GM23338 (cell line): Measurements from ENCODE around the gene TRIM45. TPM values are rescaled to one million over a fixed set of nuclear protein-coding genes. Genes with fewer than 3 reads are reported as not detected.

Experiments used
- ATAC-seq: fragments of 200-7000 bp; cut with Tn5 transposase; 3 replicates; pipeline ENCODE4 v1.9.1; 2020
- DNase-seq: peaks from one replicate; pipeline ENCODE4 v3.0.0-alpha.2; 2015; ENCODE audit warnings: low spot score
- H2AFZ ChIP-seq: fragments of 200-600 bp; sonication (generic); 2 replicates; pipeline ENCODE4 v1.8.0; 2016; ENCODE audit warnings: antibody characterized with exemption, mild to moderate bottlenecking, moderate library complexity
- H3F3A ChIP-seq: fragments of 200-600 bp; sonication (generic); replicated peaks from 2 replicates; pipeline ENCODE4 v1.8.0; 2017; ENCODE audit warnings: antibody characterized with exemption, mixed run types, low read depth
- H3K27ac ChIP-seq: fragments of 200-600 bp; sonication (generic); 2 replicates; pipeline ENCODE4 v1.6.1; 2016; ENCODE audit warnings: low read depth
- H3K27me3 ChIP-seq: fragments of 200-600 bp; sonication (generic); 2 replicates; pipeline ENCODE4 v1.8.0; 2016; ENCODE audit warnings: mild to moderate bottlenecking, mixed run types, moderate library complexity; ENCODE audit not compliant: insufficient read depth
- H3K36me3 ChIP-seq: fragments of 200-600 bp; sonication (generic); 2 replicates; pipeline ENCODE4 v1.8.0; 2016; ENCODE audit warnings: mild to moderate bottlenecking; ENCODE audit not compliant: insufficient read depth
- H3K4me1 ChIP-seq: fragments of 200-600 bp; sonication (generic); 2 replicates; pipeline ENCODE4 v1.8.0; 2016; ENCODE audit warnings: mild to moderate bottlenecking, moderate library complexity; ENCODE audit not compliant: insufficient read depth
- H3K4me2 ChIP-seq: fragments of 200-600 bp; sonication (generic); 2 replicates; pipeline ENCODE4 v1.7.1; 2017; ENCODE audit warnings: mixed run types
- H3K4me3 ChIP-seq: fragments of 200-600 bp; sonication (generic); 2 replicates; pipeline ENCODE4 v1.6.1; 2016; ENCODE audit warnings: mixed run types
- H3K79me2 ChIP-seq: fragments of 200-600 bp; sonication (generic); replicated peaks from 2 replicates; pipeline ENCODE4 v1.8.0; 2017; ENCODE audit warnings: mild to moderate bottlenecking; ENCODE audit not compliant: insufficient read depth
- H3K9me2 ChIP-seq: fragments of 200-600 bp; sonication (generic); 2 replicates; pipeline ENCODE4 v1.8.0; 2017; ENCODE audit not compliant: insufficient read depth
- H4K20me1 ChIP-seq: fragments of 200-600 bp; sonication (generic); replicated peaks from 2 replicates; pipeline ENCODE4 v1.8.0; 2017; ENCODE audit warnings: mild to moderate bottlenecking; ENCODE audit not compliant: insufficient read depth
- H3K27ac Mint-ChIP-seq: 2 replicates; pipeline ENCODE4 v1.8.0; 2020; ENCODE audit warnings: inconsistent platforms, mild to moderate bottlenecking, moderate library complexity, mixed read lengths
- H3K27me3 Mint-ChIP-seq: 3 replicates; pipeline ENCODE4 v1.8.0; 2022; ENCODE audit warnings: low read depth, mild to moderate bottlenecking, moderate library complexity, mixed read lengths, inconsistent platforms; ENCODE audit not compliant: insufficient read depth, poor library complexity
- H3K36me3 Mint-ChIP-seq: 3 replicates; pipeline ENCODE4 v1.8.0; 2021; ENCODE audit warnings: low read depth, mild to moderate bottlenecking, inconsistent platforms, moderate library complexity, mixed read lengths
- H3K4me1 Mint-ChIP-seq: 3 replicates; pipeline ENCODE4 v1.8.0; 2020; ENCODE audit warnings: mild to moderate bottlenecking, inconsistent platforms, mixed read lengths
- H3K4me3 Mint-ChIP-seq: 3 replicates; pipeline ENCODE4 v1.8.0; 2021; ENCODE audit warnings: moderate library complexity, mild to moderate bottlenecking, inconsistent platforms, mixed read lengths
- H3K9me3 Mint-ChIP-seq: 3 replicates; pipeline ENCODE4 v1.8.0; 2020; ENCODE audit warnings: moderate library complexity, mild to moderate bottlenecking, inconsistent platforms, mixed read lengths
- CREB1 ChIP-seq: fragments of 250-450 bp; sonication (Bioruptor Pico); IDR thresholded peaks from 2 replicates; pipeline ENCODE4 v1.5.0; 2020; ENCODE audit warnings: low read depth, mild to moderate bottlenecking, moderate library complexity
- EZH2 ChIP-seq: fragments of 200-600 bp; sonication (generic); IDR thresholded peaks from one replicate; pipeline ENCODE4 v1.8.0; 2017; ENCODE audit warnings: antibody characterized with exemption, mild to moderate bottlenecking, low read depth; ENCODE audit not compliant: unreplicated experiment
- EZH2phosphoT487 ChIP-seq: fragments of 200-600 bp; sonication (generic); IDR thresholded peaks from one replicate; pipeline ENCODE4 v1.8.1; 2018; ENCODE audit warnings: antibody characterized with exemption; ENCODE audit not compliant: unreplicated experiment
- JUNB ChIP-seq: IDR thresholded peaks from one replicate; pipeline ENCODE4 v1.6.1; 2016; ENCODE audit warnings: antibody characterized with exemption; ENCODE audit not compliant: unreplicated experiment
- NANOG ChIP-seq: IDR thresholded peaks from 2 replicates; pipeline ENCODE4 v1.6.1; 2016; ENCODE audit warnings: antibody characterized with exemption, borderline replicate concordance
- POLR2AphosphoS5 ChIP-seq: IDR thresholded peaks from 2 replicates; pipeline ENCODE4 v1.6.1; 2016; ENCODE audit warnings: antibody characterized with exemption, low read depth
- STAT1 ChIP-seq: IDR thresholded peaks from one replicate; pipeline ENCODE4 v1.6.1; 2016; ENCODE audit warnings: antibody characterized with exemption; ENCODE audit not compliant: unreplicated experiment
- ZNF114 ChIP-seq: fragments of 250-450 bp; sonication (Bioruptor Pico); IDR thresholded peaks from 2 replicates; pipeline ENCODE4 v1.5.0; 2020; ENCODE audit warnings: mild to moderate bottlenecking, moderate library complexity
- ZNF331 ChIP-seq: fragments of 250-450 bp; sonication (Bioruptor Pico); IDR thresholded peaks from 2 replicates; pipeline ENCODE4 v1.5.0; 2020; ENCODE audit warnings: low read depth, mild to moderate bottlenecking, moderate library complexity
- polyA plus RNA-seq: library from polyadenylated mRNA; unstranded; fragments of >200 nt; fragmentation: Nextera tagmentation; extraction: Ambion mirVana; gene quantifications from 2 replicates; pipeline ENCODE4 v1.2.1, GENCODE V29; 2016
- total RNA-seq: library from RNA; depleted of rRNA; stranded (reverse); fragments of >200 nt; shearing (Covaris generic); gene quantifications from 2 replicates; pipeline ENCODE4 v1.2.3, GENCODE V29; 2014
- TF ChIP-seq, protein P1 (sequence below), 2 experiments: fragments of 200-600 bp in 1 of 2; sonication (generic) in 1 of 2; conservative IDR thresholded peaks; 2 replicates each; pipeline versions ENCODE4 v1.5.1 to v1.6.1; 2016 to 2017; ENCODE audit warnings: antibody characterized with exemption in 2 of 2, low read depth in 2 of 2, mild to moderate bottlenecking in 2 of 2, moderate library complexity in 1 of 2
- TF ChIP-seq, protein P2 (sequence below): IDR thresholded peaks from one replicate; pipeline ENCODE4 v1.6.1; 2018; ENCODE audit warnings: antibody characterized with exemption; ENCODE audit not compliant: unreplicated experiment
- TF ChIP-seq, protein P3 (sequence below): fragments of 250-450 bp; sonication (Bioruptor Pico); IDR thresholded peaks from 2 replicates; pipeline ENCODE4 v1.5.0; 2020; ENCODE audit warnings: mild to moderate bottlenecking, moderate library complexity
- TF ChIP-seq, protein P4 (sequence below): IDR thresholded peaks from 2 replicates; pipeline ENCODE4 v1.6.1; 2016; ENCODE audit warnings: antibody characterized with exemption

TRIM45 gene
- total and polyA plus RNA-seq, 2 experiments from 2014 or later, result 8.8 to 15.0 TPM

DNA sequence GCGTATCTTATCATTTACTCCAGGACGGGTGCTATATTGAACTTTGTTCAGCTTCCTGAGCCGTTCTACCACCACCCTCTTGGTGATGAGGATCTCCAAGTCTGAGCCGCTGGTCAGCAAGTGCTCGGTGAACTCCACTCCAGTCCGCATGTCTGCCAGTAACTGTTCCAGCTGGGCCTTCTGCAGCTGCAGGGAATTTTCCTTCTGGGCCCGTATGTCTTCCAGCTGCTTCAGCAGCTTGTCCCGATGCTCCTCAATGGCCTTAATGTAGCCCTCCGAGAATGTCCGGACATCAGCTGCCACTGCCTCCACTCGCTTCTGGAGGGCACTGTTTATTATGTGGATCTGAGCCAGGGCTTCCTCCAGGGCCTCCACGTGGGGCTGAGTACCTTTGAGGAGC is 3.4 kb downstream of the TRIM45 start:
- H2AFZ ChIP-seq, result no peak overlapping the region
- Mint-ChIP-seq H3K4me3 (no peak overlapping the region), H3K27ac (no peak overlapping the region; the same call in 1 of the 2 replicates), H3K9me3 (no peaks in the 10 kb centered on the region), H3K36me3 (peaks cover 39% of the 10 kb centered on the region), H3K27me3 (peaks cover 13% of the 10 kb centered on the region), H3K4me1 (peaks cover 11% of the 10 kb centered on the region)
- H3K4me1 ChIP-seq, result peaks cover 5% of the 10 kb centered on the region
- H3K4me3 ChIP-seq, result no peak overlapping the region
- DNase-seq (no peak), ATAC-seq (no peak)
- H4K20me1 ChIP-seq, result no peaks in the 10 kb centered on the region
- H3K27me3 ChIP-seq, result no peaks in the 10 kb centered on the region
- peaks cover 4% of the 10 kb centered on the region; the same call in 1 of the 2 replicates for H3K79me2 ChIP-seq
- TF ChIP-seq STAT1 (no peak), ZNF114 (CRISPR knock-in tag) (no peak), ZNF331 (CRISPR knock-in tag) (no peak), EZH2 (no peak), CREB1 (no peak), EZH2phosphoT487 (no peak), POLR2AphosphoS5 (no peak), JUNB (no peak), NANOG (no peak)
- TF ChIP-seq, protein P1, sequence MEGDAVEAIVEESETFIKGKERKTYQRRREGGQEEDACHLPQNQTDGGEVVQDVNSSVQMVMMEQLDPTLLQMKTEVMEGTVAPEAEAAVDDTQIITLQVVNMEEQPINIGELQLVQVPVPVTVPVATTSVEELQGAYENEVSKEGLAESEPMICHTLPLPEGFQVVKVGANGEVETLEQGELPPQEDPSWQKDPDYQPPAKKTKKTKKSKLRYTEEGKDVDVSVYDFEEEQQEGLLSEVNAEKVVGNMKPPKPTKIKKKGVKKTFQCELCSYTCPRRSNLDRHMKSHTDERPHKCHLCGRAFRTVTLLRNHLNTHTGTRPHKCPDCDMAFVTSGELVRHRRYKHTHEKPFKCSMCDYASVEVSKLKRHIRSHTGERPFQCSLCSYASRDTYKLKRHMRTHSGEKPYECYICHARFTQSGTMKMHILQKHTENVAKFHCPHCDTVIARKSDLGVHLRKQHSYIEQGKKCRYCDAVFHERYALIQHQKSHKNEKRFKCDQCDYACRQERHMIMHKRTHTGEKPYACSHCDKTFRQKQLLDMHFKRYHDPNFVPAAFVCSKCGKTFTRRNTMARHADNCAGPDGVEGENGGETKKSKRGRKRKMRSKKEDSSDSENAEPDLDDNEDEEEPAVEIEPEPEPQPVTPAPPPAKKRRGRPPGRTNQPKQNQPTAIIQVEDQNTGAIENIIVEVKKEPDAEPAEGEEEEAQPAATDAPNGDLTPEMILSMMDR (conservative IDR thresholded peaks at IDR 0.05; ENCODE audit: low read depth in 2 of 2), result no peak
- TF ChIP-seq, protein P2, sequence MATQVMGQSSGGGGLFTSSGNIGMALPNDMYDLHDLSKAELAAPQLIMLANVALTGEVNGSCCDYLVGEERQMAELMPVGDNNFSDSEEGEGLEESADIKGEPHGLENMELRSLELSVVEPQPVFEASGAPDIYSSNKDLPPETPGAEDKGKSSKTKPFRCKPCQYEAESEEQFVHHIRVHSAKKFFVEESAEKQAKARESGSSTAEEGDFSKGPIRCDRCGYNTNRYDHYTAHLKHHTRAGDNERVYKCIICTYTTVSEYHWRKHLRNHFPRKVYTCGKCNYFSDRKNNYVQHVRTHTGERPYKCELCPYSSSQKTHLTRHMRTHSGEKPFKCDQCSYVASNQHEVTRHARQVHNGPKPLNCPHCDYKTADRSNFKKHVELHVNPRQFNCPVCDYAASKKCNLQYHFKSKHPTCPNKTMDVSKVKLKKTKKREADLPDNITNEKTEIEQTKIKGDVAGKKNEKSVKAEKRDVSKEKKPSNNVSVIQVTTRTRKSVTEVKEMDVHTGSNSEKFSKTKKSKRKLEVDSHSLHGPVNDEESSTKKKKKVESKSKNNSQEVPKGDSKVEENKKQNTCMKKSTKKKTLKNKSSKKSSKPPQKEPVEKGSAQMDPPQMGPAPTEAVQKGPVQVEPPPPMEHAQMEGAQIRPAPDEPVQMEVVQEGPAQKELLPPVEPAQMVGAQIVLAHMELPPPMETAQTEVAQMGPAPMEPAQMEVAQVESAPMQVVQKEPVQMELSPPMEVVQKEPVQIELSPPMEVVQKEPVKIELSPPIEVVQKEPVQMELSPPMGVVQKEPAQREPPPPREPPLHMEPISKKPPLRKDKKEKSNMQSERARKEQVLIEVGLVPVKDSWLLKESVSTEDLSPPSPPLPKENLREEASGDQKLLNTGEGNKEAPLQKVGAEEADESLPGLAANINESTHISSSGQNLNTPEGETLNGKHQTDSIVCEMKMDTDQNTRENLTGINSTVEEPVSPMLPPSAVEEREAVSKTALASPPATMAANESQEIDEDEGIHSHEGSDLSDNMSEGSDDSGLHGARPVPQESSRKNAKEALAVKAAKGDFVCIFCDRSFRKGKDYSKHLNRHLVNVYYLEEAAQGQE, result no peak
- TF ChIP-seq, protein P3, sequence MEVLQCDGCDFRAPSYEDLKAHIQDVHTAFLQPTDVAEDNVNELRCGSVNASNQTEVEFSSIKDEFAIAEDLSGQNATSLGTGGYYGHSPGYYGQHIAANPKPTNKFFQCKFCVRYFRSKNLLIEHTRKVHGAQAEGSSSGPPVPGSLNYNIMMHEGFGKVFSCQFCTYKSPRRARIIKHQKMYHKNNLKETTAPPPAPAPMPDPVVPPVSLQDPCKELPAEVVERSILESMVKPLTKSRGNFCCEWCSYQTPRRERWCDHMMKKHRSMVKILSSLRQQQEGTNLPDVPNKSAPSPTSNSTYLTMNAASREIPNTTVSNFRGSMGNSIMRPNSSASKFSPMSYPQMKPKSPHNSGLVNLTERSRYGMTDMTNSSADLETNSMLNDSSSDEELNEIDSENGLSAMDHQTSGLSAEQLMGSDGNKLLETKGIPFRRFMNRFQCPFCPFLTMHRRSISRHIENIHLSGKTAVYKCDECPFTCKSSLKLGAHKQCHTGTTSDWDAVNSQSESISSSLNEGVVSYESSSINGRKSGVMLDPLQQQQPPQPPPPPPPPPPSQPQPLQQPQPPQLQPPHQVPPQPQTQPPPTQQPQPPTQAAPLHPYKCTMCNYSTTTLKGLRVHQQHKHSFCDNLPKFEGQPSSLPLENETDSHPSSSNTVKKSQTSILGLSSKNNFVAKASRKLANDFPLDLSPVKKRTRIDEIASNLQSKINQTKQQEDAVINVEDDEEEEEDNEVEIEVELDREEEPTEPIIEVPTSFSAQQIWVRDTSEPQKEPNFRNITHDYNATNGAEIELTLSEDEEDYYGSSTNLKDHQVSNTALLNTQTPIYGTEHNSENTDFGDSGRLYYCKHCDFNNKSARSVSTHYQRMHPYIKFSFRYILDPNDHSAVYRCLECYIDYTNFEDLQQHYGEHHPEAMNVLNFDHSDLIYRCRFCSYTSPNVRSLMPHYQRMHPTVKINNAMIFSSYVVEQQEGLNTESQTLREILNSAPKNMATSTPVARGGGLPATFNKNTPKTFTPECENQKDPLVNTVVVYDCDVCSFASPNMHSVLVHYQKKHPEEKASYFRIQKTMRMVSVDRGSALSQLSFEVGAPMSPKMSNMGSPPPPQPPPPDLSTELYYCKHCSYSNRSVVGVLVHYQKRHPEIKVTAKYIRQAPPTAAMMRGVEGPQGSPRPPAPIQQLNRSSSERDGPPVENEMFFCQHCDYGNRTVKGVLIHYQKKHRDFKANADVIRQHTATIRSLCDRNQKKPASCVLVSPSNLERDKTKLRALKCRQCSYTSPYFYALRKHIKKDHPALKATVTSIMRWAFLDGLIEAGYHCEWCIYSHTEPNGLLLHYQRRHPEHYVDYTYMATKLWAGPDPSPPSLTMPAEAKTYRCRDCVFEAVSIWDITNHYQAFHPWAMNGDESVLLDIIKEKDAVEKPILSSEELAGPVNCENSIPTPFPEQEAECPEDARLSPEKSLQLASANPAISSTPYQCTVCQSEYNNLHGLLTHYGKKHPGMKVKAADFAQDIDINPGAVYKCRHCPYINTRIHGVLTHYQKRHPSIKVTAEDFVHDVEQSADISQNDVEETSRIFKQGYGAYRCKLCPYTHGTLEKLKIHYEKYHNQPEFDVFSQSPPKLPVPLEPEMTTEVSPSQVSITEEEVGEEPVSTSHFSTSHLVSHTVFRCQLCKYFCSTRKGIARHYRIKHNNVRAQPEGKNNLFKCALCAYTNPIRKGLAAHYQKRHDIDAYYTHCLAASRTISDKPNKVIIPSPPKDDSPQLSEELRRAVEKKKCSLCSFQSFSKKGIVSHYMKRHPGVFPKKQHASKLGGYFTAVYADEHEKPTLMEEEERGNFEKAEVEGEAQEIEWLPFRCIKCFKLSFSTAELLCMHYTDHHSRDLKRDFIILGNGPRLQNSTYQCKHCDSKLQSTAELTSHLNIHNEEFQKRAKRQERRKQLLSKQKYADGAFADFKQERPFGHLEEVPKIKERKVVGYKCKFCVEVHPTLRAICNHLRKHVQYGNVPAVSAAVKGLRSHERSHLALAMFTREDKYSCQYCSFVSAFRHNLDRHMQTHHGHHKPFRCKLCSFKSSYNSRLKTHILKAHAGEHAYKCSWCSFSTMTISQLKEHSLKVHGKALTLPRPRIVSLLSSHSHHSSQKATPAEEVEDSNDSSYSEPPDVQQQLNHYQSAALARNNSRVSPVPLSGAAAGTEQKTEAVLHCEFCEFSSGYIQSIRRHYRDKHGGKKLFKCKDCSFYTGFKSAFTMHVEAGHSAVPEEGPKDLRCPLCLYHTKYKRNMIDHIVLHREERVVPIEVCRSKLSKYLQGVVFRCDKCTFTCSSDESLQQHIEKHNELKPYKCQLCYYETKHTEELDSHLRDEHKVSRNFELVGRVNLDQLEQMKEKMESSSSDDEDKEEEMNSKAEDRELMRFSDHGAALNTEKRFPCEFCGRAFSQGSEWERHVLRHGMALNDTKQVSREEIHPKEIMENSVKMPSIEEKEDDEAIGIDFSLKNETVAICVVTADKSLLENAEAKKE, result no peak
- TF ChIP-seq, protein P4, sequence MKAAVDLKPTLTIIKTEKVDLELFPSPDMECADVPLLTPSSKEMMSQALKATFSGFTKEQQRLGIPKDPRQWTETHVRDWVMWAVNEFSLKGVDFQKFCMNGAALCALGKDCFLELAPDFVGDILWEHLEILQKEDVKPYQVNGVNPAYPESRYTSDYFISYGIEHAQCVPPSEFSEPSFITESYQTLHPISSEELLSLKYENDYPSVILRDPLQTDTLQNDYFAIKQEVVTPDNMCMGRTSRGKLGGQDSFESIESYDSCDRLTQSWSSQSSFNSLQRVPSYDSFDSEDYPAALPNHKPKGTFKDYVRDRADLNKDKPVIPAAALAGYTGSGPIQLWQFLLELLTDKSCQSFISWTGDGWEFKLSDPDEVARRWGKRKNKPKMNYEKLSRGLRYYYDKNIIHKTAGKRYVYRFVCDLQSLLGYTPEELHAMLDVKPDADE, result no peak
- H3K36me3 ChIP-seq, result peaks cover 17% of the 10 kb centered on the region
- H3F3A ChIP-seq, result 0 out of 2 replicates have a peak, but pooled peaks cover 3% of the 10 kb centered on the region
- H3K4me2 ChIP-seq, result no peak overlapping the region
- no peaks in the 10 kb centered on the region for H3K9me2 ChIP-seq
- no peak overlapping the region for H3K27ac ChIP-seq
